GM18508 (cell line): ENCODE results near the gene IRF1.

Source experiments
- ATAC-seq: cut with Tn5 transposase; IDR thresholded peaks from one replicate; pipeline ENCODE4 v1.9.1; 2021; ENCODE audit warnings: moderate number of reproducible peaks; ENCODE audit not compliant: insufficient read depth, unreplicated experiment

Gene IRF1

GRCh38 chr5:132501629-132501956 is 11.0 kb upstream of the IRF1 start:
- no peak for ATAC-seq

- ATAC-seq = no peak
Measured at GRCh38 chr5:132500931-132501628, 10.5 kb upstream of the IRF1 start.

GRCh38 chr5:132500244-132500930 is 9.8 kb upstream of the IRF1 start:
- no peak for ATAC-seq

GRCh38 chr5:132499440-132500243 is 9.1 kb upstream of the IRF1 start:
- no peak for ATAC-seq

- ATAC-seq = no peak
Measured at GRCh38 chr5:132498686-132499271, 8.2 kb upstream of the IRF1 start.

GRCh38 chr5:132498152-132498551 is 7.6 kb upstream of the IRF1 start:
- ATAC-seq = no peak

- ATAC-seq = no peak
Measured at GRCh38 chr5:132497488-132497997, 7.0 kb upstream of the IRF1 start.

- ATAC-seq = no peak
Measured at GRCh38 chr5:132496631-132497487, 6.3 kb upstream of the IRF1 start.

- ATAC-seq = no peak
Measured at GRCh38 chr5:132496191-132496630, 5.6 kb upstream of the IRF1 start.

GRCh38 chr5:132495667-132496190 is 5.2 kb upstream of the IRF1 start:
- ATAC-seq = no peak

- ATAC-seq = no peak
Measured at GRCh38 chr5:132493821-132494220, 3.2 kb upstream of the IRF1 start.

- no peak for ATAC-seq
Measured at GRCh38 chr5:132493241-132493640, 2.7 kb upstream of the IRF1 start.

GRCh38 chr5:132492386-132493125 is 2.0 kb upstream of the IRF1 start:
- ATAC-seq = no peak

GRCh38 chr5:132491368-132492364 is 1.1 kb upstream of the IRF1 start:
- peak; percentile 14 for ATAC-seq

- ATAC-seq = no peak
Measured at GRCh38 chr5:132489871-132490483, 596 bp downstream of the IRF1 start.

GRCh38 chr5:132489051-132489770 is 1.4 kb downstream of the IRF1 start:
- no peak for ATAC-seq

GRCh38 chr5:132488590-132488989 is 2.0 kb downstream of the IRF1 start:
- ATAC-seq = no peak
